Hepatic stellate cell (primary cell): ENCODE results near the gene SEC22B.
"Not testable (repeated sequence)": the region's sequence is repeated elsewhere in the genome, so short reads cannot be mapped to it uniquely, and the experiment has no call there.

Source experiments
- DNase-seq: peaks from one replicate; pipeline ENCODE4 v3.0.0; 2011; ENCODE audit warnings: low spot score

The SEC22B gene

DNA sequence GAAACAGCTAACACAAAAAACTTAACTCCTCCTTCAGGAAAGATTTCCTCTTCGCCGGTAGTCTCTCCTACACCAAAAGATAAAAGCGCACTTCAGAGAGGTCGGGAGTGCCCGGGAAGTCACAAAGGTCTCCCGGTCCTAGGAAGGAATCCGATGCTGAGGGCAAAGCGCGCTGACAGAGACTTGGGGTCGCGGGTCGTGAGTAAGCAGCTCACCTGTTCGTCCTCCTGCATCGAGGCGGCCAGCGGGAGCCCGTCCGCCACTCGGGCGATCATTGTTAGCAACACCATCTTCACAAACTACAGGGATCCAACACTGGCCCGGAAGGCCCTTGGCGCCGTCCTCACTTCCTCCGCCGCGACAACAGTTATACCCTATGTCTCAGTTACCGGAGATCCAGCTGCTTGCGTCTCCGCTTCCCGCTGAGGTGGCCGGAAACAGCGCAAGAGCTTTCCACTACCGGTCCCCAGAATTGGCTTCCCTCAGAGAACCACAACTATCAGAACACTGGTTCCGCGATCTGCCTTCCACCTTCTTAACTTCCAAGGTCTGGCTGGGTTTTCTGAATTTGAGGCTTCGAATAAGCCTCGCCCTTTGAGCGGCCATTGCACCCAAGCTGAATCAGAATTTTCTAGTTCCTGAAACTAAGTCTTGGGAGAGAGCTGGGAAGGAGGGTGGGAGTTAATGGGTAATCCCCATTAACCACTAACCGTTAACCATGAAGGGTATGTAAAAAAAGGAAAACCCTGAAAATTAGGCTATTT, at the start of gene SEC22B:
Gene SEC22B, minus strand, starts transcription at position 429 of the 764 bp plus-strand sequence. Its CDS starts 139 bp downstream, at position 290.
- DNase-seq = peak; percentile 69

DNA sequence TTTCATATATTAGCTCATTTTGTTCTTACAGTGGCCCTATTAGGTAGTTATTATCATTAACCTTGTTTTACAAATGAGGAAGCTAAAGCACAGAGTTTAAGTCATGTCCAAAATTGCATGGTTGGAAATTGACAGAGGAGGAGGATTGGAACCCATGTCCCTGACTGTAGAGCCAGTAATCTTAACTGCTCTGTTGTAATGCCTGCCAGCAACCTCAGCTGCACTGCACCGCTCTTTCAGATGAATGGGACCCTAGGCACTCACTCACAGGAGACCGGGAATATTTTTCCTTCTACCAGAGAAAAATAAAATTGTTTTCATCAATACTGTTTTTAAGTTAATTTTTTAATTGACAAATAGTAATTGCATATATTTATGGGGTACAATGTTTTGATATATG, 41.6 kb upstream of the SEC22B start:
- not testable (repeated sequence) for DNase-seq

GRCh38 chr1:120217175-120217929, 41.0 kb upstream of the SEC22B start:
- not testable (repeated sequence) for DNase-seq

GRCh38 chr1:120213606-120214005, 37.3 kb upstream of the SEC22B start:
- not testable (repeated sequence) for DNase-seq

- not testable (repeated sequence) for DNase-seq
These were observed 34.4 kb upstream of the SEC22B start for GRCh38 chr1:120210754-120211153.

- DNase-seq = not testable (repeated sequence)
These were observed 20.8 kb upstream of the SEC22B start for GRCh38 chr1:120196863-120197775.

DNA sequence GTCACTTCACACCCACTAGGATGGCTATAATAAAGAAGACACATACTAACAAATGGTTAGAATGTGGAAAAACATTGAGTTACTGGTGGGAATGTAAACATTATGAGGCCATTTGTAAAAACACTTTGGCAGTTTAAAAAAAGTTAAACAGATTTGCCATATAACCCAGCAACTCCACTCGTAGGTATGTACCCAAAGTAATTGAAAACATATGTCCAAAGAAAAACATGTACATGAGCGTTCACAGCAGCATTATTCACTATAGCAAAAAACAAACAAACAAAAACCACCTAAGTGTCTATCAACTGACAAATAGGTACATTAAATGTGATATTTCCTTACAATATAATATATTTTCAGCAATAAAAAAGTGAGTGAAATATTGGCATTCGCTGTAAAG, 12.3 kb upstream of the SEC22B start:
- DNase-seq = not testable (repeated sequence)

DNA sequence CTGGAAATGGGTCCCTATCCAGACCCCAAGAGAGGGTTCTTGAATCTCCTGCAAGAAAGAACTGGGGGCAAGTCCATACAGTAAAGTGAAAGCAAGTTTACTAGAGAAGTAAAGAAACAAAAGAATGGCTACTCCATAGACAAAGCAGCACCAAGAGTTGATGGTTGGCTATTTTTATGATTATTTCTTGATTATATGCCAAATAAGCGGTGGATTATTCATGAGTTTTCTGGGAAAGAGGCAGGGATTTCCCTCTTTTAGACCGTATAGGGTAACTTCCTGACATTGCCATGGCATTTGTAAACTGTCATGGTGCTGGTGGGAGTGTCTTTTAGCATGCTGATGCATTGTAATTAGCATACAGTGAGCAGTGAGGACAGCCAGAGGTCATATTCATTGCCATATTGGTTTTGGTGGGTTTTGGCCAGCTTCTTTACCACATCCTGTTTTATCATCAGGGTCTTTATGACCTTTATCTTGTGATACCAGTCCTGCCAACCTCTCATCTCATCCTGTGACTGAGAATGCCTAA, 5.9 kb upstream of the SEC22B start:
- not testable (repeated sequence) for DNase-seq

GRCh38 chr1:120179811-120180690, 3.7 kb upstream of the SEC22B start:
- not testable (repeated sequence) for DNase-seq

DNA sequence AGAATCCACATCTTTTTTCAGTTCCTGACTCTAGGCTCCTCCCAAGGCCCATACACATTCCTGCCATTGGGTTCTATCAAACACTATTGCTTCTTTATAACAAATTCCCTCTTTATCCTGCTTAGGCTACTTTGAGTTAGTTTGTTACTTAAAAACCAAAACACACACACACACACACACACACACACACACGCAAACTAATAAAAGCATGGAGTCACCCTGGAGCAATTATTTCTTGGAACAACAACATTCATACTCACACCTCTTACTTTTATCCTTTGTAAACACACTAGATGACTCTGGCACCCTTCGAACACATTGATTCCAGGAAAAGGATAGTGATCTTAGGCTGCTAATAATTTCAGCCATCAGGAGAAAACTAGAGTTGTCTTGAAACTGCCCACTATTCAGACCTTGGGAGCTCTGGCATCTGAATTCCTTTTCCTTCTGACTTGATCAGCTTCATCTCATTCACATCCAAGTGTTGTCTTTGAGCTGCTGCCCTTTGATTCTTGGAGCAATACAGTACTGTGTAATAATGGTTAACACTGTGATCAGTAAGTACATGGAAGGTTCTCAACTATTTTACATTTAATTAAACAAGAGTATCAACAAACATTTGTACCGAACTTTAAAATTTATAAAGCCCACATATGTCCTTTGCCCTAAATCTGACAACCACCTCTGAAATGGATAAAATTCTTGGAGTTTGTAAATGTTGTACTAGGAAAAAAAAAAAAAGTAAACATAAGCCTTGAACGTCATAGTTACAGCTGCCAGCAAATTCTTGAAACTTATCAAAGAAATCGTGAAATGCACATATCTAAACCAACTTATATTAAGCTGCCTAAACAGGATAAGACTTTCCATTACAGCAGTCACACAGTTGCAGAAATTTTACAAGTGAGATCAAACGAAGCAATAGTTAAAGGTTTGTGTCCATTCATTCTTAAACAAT, 2.8 kb upstream of the SEC22B start:
- peak; percentile 21 for DNase-seq

GRCh38 chr1:120178058-120178457, 1.7 kb upstream of the SEC22B start:
- DNase-seq = not testable (repeated sequence)

DNA sequence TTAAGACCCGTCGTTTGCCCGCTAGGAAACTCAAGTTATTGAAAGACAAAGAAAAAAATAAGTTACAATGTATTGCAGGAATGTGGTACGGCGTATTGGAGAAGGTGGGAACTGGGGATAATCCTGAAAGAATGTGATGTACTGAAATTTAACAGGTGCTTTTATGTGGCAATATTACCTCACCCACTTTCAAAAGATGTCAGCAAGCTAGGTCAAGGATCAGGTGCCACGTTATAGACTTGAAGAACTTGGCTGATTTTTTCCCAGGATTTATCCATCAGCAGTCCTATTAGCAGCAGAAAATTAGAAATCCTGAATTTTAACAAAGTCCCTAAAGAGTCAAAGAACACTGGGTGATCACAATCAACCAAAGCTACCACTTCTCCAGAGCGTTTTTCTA, 632 bp downstream of the SEC22B start:
- DNase-seq = not testable (repeated sequence)

GRCh38 chr1:120164761-120165160, 11.6 kb downstream of the SEC22B start:
- DNase-seq = not testable (repeated sequence)

GRCh38 chr1:120162015-120162414, 14.3 kb downstream of the SEC22B start:
- DNase-seq = not testable (repeated sequence)

DNA sequence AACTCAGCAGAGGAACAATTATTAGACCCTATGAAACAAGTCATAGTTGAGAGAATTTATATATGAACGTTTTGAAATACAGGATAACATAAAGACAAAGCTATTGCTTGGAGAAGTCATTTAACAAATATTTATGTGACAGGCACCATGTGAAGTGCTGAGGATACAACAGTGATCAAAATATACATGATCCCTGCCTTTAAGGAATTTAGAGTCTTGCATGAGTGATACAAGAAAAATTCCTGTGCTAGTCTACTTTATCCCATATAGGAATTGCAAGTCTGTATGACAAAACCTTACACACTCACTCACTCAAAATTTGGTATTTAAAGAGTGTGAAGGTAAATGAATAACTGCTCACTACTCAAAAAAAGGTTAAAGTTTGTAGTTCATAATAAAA, 17.8 kb downstream of the SEC22B start:
- DNase-seq = not testable (repeated sequence)

GRCh38 chr1:120158086-120158485, 18.2 kb downstream of the SEC22B start:
- DNase-seq = not testable (repeated sequence)

GRCh38 chr1:120150138-120150822, 26.0 kb downstream of the SEC22B start:
- not testable (repeated sequence) for DNase-seq

GRCh38 chr1:120149420-120150059, 26.8 kb downstream of the SEC22B start:
- DNase-seq = not testable (repeated sequence)
